Lung (tissue), 12 donors: Measurements from ENCODE around the gene ATP8B4. TPM values are rescaled to one million over a fixed set of nuclear protein-coding genes. Genes with fewer than 3 reads are reported as not detected.

Source experiments
- ATAC-seq: fragments of 200-7000 bp; cut with Tn5 transposase; one replicate; pipeline ENCODE4 v1.9.1; 2020; ENCODE audit warnings: moderate number of reproducible peaks; ENCODE audit not compliant: insufficient read depth, low FRiP score
- DNase-seq, 3 donors: peaks; one replicate each; pipeline ENCODE4 v3.0.0-alpha.2; 2013 to 2017
- H3K27ac ChIP-seq, 2 donors: one replicate each; pipeline ENCODE4 v1.5.1; 2013; ENCODE audit warnings: mild to moderate bottlenecking in 2 of 2, moderate library complexity in 2 of 2, control low read depth in 1 of 2, inconsistent platforms in 1 of 2, low read depth in 1 of 2, low read length in 1 of 2
- H3K27me3 ChIP-seq, 3 donors: one replicate each; pipeline ENCODE4 v1.5.1; 2013; ENCODE audit warnings: low read length in 2 of 3; ENCODE audit not compliant: control insufficient read depth in 3 of 3, insufficient read depth in 3 of 3
- H3K36me3 ChIP-seq, 4 donors: one replicate each; pipeline ENCODE4 v1.5.1; 2013; ENCODE audit warnings: low read length in 4 of 4, mild to moderate bottlenecking in 1 of 4, moderate library complexity in 1 of 4; ENCODE audit not compliant: control insufficient read depth in 4 of 4, insufficient read depth in 4 of 4
- H3K4me1 ChIP-seq, 5 donors: one replicate each; pipeline ENCODE4 v1.5.1; 2013; ENCODE audit warnings: low read length in 5 of 5, mild to moderate bottlenecking in 2 of 5, moderate library complexity in 1 of 5; ENCODE audit not compliant: control insufficient read depth in 5 of 5, insufficient read depth in 5 of 5
- H3K4me3 ChIP-seq: one replicate; pipeline ENCODE4 v1.5.1; 2013; ENCODE audit warnings: mild to moderate bottlenecking, control low read depth, moderate library complexity
- H3K9ac ChIP-seq, 2 donors: one replicate each; pipeline ENCODE4 v1.5.1; 2013; ENCODE audit warnings: low read length in 2 of 2, control low read depth in 1 of 2; ENCODE audit not compliant: insufficient read depth in 1 of 2
- H3K9me3 ChIP-seq, 4 donors: one replicate each; pipeline ENCODE4 v1.5.1; 2013; ENCODE audit warnings: low read length in 3 of 4, mild to moderate bottlenecking in 1 of 4, moderate library complexity in 1 of 4; ENCODE audit not compliant: control insufficient read depth in 4 of 4, insufficient read depth in 3 of 4
- WGBS, 2 donors: extraction: QIAGEN DNeasy Blood & Tissue Kit; methylation state at CpG; one replicate each; pipeline ENCODE4 v1.1.7; 2013; 5-methylcytosine and 5-hydroxymethylcytosine counted together
- polyA plus RNA-seq, 2 donors: library from polyadenylated mRNA; stranded (reverse); fragments of 200-250 nt; gene quantifications; one replicate each; pipeline ENCODE4 v1.2.1, GENCODE V29; 2013
- total RNA-seq, 2 donors: library from RNA; depleted of rRNA in 1 of 2; stranded (reverse); fragments of >200 nt in 1 of 2; gene quantifications; one replicate each; pipeline ENCODE4 v1.2.1, GENCODE V29; 2014 to 2021
- TF ChIP-seq, protein P1 (sequence below): IDR thresholded peaks from 2 replicates; pipeline ENCODE4 v1.5.1; 2012; ENCODE audit warnings: mild to moderate bottlenecking; ENCODE audit errors: control extremely low read depth, extremely low read depth
- donor health status: control.
- donor health status: control.
- donor health status: Bipolar disorder and iron deficiency.
- donor health status: healthy.
- donor health status: DM: yes; HTN: yes; CAD: no.

Gene ATP8B4
- total and polyA plus RNA-seq, 4 donors, result 1.6 to 23.1 (median 3.3) TPM

DNA sequence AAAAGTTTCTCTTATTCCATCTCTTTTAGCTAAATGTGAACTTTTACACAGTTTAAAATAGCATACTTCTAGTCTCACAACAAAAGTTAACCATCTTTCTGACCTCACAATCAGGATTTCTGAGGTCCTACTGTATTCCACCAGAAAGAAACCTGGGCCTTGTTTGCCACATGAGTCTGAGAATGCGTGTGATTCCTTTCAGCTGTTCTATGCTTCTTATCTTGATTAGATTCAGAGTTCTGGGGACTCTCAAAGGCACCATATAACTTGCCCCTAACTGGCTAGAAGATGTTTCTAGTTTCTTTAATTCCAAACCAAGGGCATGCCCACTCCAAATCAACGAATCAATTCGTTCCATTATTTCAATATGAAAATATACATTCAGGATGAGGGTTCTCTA lies 131.1 kb downstream of the ATP8B4 start:
- 86 to 93% methylated on average over 3 of the region's 3 CpGs for WGBS, 2 donors
- Histone ChIP-seq H3K27ac (no peak overlapping the region), H3K9ac (no peak overlapping the region), H3K36me3 (no peaks in the 10 kb centered on the region), H3K9me3 (no peaks in the 10 kb centered on the region), H3K4me3 (no peak overlapping the region), H3K4me1 (peaks cover 0 to 12% (median 2%) of the 10 kb centered on the region in 5 donors), H3K27me3 (no peaks in the 10 kb centered on the region)
- no peak for DNase-seq
- TF ChIP-seq, protein P1, sequence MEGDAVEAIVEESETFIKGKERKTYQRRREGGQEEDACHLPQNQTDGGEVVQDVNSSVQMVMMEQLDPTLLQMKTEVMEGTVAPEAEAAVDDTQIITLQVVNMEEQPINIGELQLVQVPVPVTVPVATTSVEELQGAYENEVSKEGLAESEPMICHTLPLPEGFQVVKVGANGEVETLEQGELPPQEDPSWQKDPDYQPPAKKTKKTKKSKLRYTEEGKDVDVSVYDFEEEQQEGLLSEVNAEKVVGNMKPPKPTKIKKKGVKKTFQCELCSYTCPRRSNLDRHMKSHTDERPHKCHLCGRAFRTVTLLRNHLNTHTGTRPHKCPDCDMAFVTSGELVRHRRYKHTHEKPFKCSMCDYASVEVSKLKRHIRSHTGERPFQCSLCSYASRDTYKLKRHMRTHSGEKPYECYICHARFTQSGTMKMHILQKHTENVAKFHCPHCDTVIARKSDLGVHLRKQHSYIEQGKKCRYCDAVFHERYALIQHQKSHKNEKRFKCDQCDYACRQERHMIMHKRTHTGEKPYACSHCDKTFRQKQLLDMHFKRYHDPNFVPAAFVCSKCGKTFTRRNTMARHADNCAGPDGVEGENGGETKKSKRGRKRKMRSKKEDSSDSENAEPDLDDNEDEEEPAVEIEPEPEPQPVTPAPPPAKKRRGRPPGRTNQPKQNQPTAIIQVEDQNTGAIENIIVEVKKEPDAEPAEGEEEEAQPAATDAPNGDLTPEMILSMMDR, result no peak
- ATAC-seq, result no peak

GRCh38 chr15:49987198-49987785 lies 131.7 kb downstream of the ATP8B4 start:
- Histone ChIP-seq H3K4me1 (peaks cover 0 to 12% (median 2%) of the 10 kb centered on the region in 5 donors), H3K27me3 (no peaks in the 10 kb centered on the region), H3K36me3 (no peaks in the 10 kb centered on the region), H3K9ac (no peak overlapping the region), H3K4me3 (no peak overlapping the region), H3K27ac (no peak overlapping the region), H3K9me3 (no peaks in the 10 kb centered on the region)
- DNase-seq (no peak), ATAC-seq (no peak)
- 78 to 89% methylated on average over 3 of the region's 3 CpGs for WGBS, 2 donors
- TF ChIP-seq, protein P1, result no peak

- Histone ChIP-seq H3K9me3 (no peaks in the 10 kb centered on the region), H3K36me3 (no peaks in the 10 kb centered on the region), H3K27ac (no peak overlapping the region), H3K27me3 (no peaks in the 10 kb centered on the region), H3K4me1 (peaks cover 0 to 12% (median 2%) of the 10 kb centered on the region in 5 donors), H3K9ac (no peak overlapping the region), H3K4me3 (no peak overlapping the region)
- DNase-seq, result peak in 1 of 3 donors; percentile 24
- no peak for ATAC-seq
- TF ChIP-seq, protein P1, result no peak
- 57 to 89% methylated on average over 3 of the region's 3 CpGs for WGBS, 2 donors
These were observed 132.7 kb downstream of the ATP8B4 start for GRCh38 chr15:49986326-49986725.

DNA sequence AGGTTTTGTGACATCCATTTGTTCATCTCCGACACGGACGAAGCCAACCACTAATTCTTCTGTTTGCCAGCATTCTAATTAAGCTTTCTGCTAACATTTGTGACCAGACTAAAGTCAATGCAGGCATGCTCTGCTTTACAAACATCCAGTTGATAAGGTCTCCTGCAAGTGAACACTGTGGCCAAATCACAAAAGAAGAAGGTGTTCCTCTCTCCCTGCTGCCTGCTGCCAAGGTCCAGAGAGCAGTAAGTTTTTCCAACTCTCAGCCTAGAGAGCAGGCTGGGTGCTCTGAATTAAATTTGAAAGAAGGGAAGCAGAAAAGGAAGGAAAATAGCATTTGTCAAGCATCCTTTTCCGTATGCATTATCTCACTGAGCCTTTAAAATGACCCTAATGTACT lies 133.6 kb downstream of the ATP8B4 start:
- H3K27ac ChIP-seq, result no peak overlapping the region
- no peaks in the 10 kb centered on the region for H3K36me3 ChIP-seq
- no peak overlapping the region for H3K4me3 ChIP-seq
- no peak for ATAC-seq
- H3K9me3 ChIP-seq, result no peaks in the 10 kb centered on the region
- 68 to 85% methylated on average over 4 of the region's 4 CpGs for WGBS, 2 donors
- no peaks in the 10 kb centered on the region for H3K27me3 ChIP-seq
- no peak overlapping the region for H3K9ac ChIP-seq
- TF ChIP-seq, protein P1, result no peak
- DNase-seq, result no peak
- peaks cover 0 to 12% (median 2%) of the 10 kb centered on the region in 5 donors for H3K4me1 ChIP-seq
